WERI-Rb-1 (cell line): Measurements from ENCODE around the gene DEFB132.
"Not testable (repeated sequence)": the region's sequence is repeated elsewhere in the genome, so short reads cannot be mapped to it uniquely, and the experiment has no call there.

Experiments
- DNase-seq: peaks from one replicate; pipeline ENCODE4 v3.0.0-alpha.2; 2020
- H3K27ac ChIP-seq: fragments of 250-450 bp; sonication (Bioruptor Pico); 2 replicates; pipeline ENCODE4 v1.5.1; 2020; ENCODE audit warnings: mild to moderate bottlenecking, moderate library complexity
- H3K27me3 ChIP-seq: fragments of 250-450 bp; sonication (Bioruptor Pico); 2 replicates; pipeline ENCODE4 v1.5.1; 2021; ENCODE audit warnings: mild to moderate bottlenecking, low read depth, moderate library complexity; ENCODE audit not compliant: insufficient read depth, severe bottlenecking
- H3K36me3 ChIP-seq: fragments of 250-450 bp; sonication (Bioruptor Pico); 2 replicates; pipeline ENCODE4 v1.5.1; 2020; ENCODE audit warnings: mild to moderate bottlenecking, moderate library complexity
- H3K4me3 ChIP-seq: 2 replicates; pipeline ENCODE4 v1.5.1; 2011; ENCODE audit warnings: low read depth, mild to moderate bottlenecking, control low read depth, low read length
- H3K9me3 ChIP-seq: fragments of 250-450 bp; sonication (Bioruptor Pico); 2 replicates; pipeline ENCODE4 v1.5.1; 2021; ENCODE audit warnings: mild to moderate bottlenecking, moderate library complexity; ENCODE audit not compliant: severe bottlenecking
- CTCF ChIP-seq: IDR thresholded peaks from 2 replicates; pipeline ENCODE4 v1.5.1; 2011; ENCODE audit warnings: low read depth, mild to moderate bottlenecking, control low read depth, inconsistent platforms, low read length

Gene DEFB132

GRCh38 chr20:217266-217665 lies 40.3 kb upstream of the DEFB132 start:
- H3K36me3 ChIP-seq: no peaks in the 10 kb centered on the region
- H3K27me3 ChIP-seq: peaks cover 10% of the 10 kb centered on the region
- no peaks in the 10 kb centered on the region for H3K9me3 ChIP-seq
- no peak overlapping the region for H3K27ac ChIP-seq
- H3K4me3 ChIP-seq: no peak overlapping the region
- no peak for DNase-seq
- no peak for TF ChIP-seq CTCF

DNA sequence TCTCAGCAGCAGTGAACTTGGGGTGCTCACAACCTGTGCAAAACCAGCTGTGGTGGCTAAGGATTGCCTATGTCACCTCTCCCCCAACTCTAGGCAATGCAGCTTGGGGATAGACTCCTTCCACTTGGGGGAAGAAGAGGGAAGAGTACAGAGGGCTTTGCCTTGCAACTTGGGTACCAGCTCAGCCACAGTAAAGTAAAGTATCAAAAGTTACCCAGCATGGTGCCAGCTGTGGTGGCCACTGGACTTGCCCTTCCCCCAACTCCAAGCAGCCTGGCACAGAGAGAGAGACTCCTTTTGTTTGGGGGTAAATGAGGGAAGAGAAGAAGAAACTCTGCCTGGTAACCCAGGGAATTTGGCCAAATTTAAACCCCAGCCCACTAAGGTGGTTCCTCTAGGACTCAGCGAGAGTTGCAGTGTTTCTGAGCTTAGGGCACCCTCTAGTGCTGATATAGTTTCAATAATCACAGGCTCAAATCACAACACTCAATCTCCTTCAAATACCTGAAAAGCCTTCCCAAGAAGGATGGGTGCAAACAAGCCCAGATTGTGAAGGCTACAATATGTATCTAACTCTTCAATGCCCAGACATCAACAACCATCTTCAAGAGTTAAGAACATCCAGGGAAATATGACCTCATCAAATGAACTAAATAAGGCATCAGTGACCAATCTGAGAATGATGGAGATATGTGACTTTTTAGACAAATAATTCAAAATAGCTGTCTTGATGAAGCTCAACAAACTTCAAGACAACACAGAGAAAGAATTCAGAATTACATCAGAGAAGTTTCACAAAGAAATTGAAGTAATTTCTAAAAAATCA lies 38.0 kb upstream of the DEFB132 start:
- TF ChIP-seq CTCF: peak; percentile 59
- Histone ChIP-seq H3K9me3 (no peaks in the 10 kb centered on the region), H3K4me3 (no peak overlapping the region), H3K27ac (no peak overlapping the region), H3K36me3 (no peaks in the 10 kb centered on the region), H3K27me3 (peaks cover 10% of the 10 kb centered on the region)
- peak; percentile 25 for DNase-seq

DNA sequence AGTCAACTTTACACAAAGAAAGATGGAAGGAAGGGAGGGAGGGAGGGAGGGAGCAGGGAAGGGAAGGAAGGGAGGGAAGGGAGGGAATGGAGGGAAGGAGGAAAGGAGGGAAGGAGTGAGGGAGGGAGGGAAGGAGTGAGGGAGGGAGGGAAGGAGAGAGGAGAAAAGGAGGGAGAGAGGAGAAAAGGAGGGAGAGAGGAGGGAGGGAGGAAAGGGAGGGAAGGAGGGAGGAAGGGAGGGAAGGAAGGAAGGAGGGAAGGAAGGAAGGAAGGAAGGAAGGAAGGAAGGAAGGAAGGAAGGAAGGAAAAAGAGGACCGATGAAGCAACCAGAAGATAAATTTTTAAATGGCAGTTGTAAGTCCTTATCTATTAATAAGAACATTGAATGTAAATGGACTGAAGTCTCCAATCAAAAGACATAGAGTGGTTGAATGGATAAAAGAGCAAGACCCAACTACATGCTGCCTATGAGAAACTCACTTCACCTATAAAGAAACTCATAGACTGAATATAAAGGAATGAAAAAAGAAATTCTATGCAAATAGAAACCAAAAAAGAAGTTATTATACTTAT lies 36.2 kb upstream of the DEFB132 start:
- peaks cover 10% of the 10 kb centered on the region for H3K27me3 ChIP-seq
- no peak for TF ChIP-seq CTCF

GRCh38 chr20:225879-226278 lies 31.6 kb upstream of the DEFB132 start:
- not testable (repeated sequence) for H3K9me3 ChIP-seq, H3K36me3 ChIP-seq, DNase-seq, H3K4me3 ChIP-seq, H3K27ac ChIP-seq, H3K27me3 ChIP-seq

More for the DNA sequence above, 36.2 kb upstream of the DEFB132 start:
- Histone ChIP-seq H3K4me3 (no peak overlapping the region), H3K9me3 (no peaks in the 10 kb centered on the region), H3K36me3 (no peaks in the 10 kb centered on the region), H3K27ac (no peak overlapping the region)
- no peak for DNase-seq

- no peaks in the 10 kb centered on the region for H3K9me3 ChIP-seq
- H3K4me3 ChIP-seq: no peak within 1 kb of the TSS
- no peak within 1 kb of the TSS for H3K27ac ChIP-seq
- H3K36me3 ChIP-seq: no peaks in the 10 kb centered on the region
- no peak for DNase-seq
- H3K27me3 ChIP-seq: no peaks in the 10 kb centered on the region
- TF ChIP-seq CTCF: no peak
Measured at GRCh38 chr20:226958-227357, 30.6 kb upstream of the DEFB132 start, which contains the start of gene DEFB129. TSS of gene DEFB129 (plus strand) at chr20:227258. CDS start at chr20:227289, 31 bp downstream.

GRCh38 chr20:227439-228105 lies 30.0 kb upstream of the DEFB132 start:
- no peaks in the 10 kb centered on the region for H3K9me3 ChIP-seq
- H3K36me3 ChIP-seq: no peaks in the 10 kb centered on the region
- TF ChIP-seq CTCF: no peak
- no peaks in the 10 kb centered on the region for H3K27me3 ChIP-seq
- no peak for DNase-seq
- no peak overlapping the region for H3K4me3 ChIP-seq
- no peak overlapping the region for H3K27ac ChIP-seq
